ENCODE data around the gene TLR5.

TLR5 gene

GRCh38 chr1:223110952-223111351, 32.1 kb downstream of the TLR5 start:
- DNase-seq (ENCODE audit: low read depth) = no peak

GRCh38 chr1:223109581-223110026, 33.4 kb downstream of the TLR5 start:
- no peak for DNase-seq (ENCODE audit: low read depth)

GRCh38 chr1:223106856-223107255, 36.2 kb downstream of the TLR5 start:
- DNase-seq (ENCODE audit: low read depth) = no peak

- no peak for DNase-seq (ENCODE audit: low read depth)
Measured at GRCh38 chr1:223105568-223105967, 37.5 kb downstream of the TLR5 start.

GRCh38 chr1:223102797-223103533, 40.1 kb downstream of the TLR5 start:
- no peak for DNase-seq (ENCODE audit: low read depth)

GRCh38 chr1:223097713-223098112, 45.3 kb downstream of the TLR5 start:
- no peak for DNase-seq (ENCODE audit: low read depth)

GRCh38 chr1:223095870-223096269, 47.2 kb downstream of the TLR5 start:
- no peak for DNase-seq (ENCODE audit: low read depth)

GRCh38 chr1:223091896-223092295, 51.2 kb downstream of the TLR5 start:
- no peak for DNase-seq (ENCODE audit: low read depth)

GRCh38 chr1:223089250-223089649, 53.8 kb downstream of the TLR5 start:
- DNase-seq (ENCODE audit: low read depth) = no peak

- DNase-seq (ENCODE audit: low read depth) = no peak
Measured at GRCh38 chr1:223088713-223089240, 54.3 kb downstream of the TLR5 start.

GRCh38 chr1:223087291-223088255, 55.5 kb downstream of the TLR5 start:
- DNase-seq (ENCODE audit: low read depth) = no peak

- DNase-seq (ENCODE audit: low read depth) = no peak
Measured at GRCh38 chr1:223084464-223084866, 58.6 kb downstream of the TLR5 start.

- no peak for DNase-seq (ENCODE audit: low read depth)
Measured at GRCh38 chr1:223083831-223084230, 59.2 kb downstream of the TLR5 start.

- no peak for DNase-seq (ENCODE audit: low read depth)
Measured at GRCh38 chr1:223082914-223083313, 60.1 kb downstream of the TLR5 start.

- peak; percentile 44 for DNase-seq (ENCODE audit: low read depth)
Measured at GRCh38 chr1:223081181-223081994, 61.7 kb downstream of the TLR5 start.

- no peak for DNase-seq (ENCODE audit: low read depth)
Measured at GRCh38 chr1:223079498-223079897, 63.5 kb downstream of the TLR5 start.

- no peak for DNase-seq (ENCODE audit: low read depth)
Measured at GRCh38 chr1:223077247-223077833, 65.7 kb downstream of the TLR5 start.

GRCh38 chr1:223076362-223076761, 66.7 kb downstream of the TLR5 start:
- DNase-seq (ENCODE audit: low read depth) = no peak

- no peak for DNase-seq (ENCODE audit: low read depth)
Measured at GRCh38 chr1:223075834-223076233, 67.2 kb downstream of the TLR5 start.

- no peak for DNase-seq (ENCODE audit: low read depth)
Measured at GRCh38 chr1:223074445-223075300, 68.4 kb downstream of the TLR5 start.

All from activated gamma-delta T cell treated with anti-CD3 and anti-CD28 coated beads, Interleukin-2, amount 50 U/mL, for 16 hours (primary cell).